Mucosa of rectum (tissue), 2 donors: ENCODE measurements around the gene EPN2.

Source experiments
- H3K27ac ChIP-seq, 2 donors: one replicate each; pipeline ENCODE4 v1.7.0; 2013; ENCODE audit warnings: inconsistent platforms in 2 of 2, low read depth in 2 of 2, low read length in 2 of 2
- H3K27me3 ChIP-seq, 2 donors: one replicate each; pipeline ENCODE4 v1.7.0; 2013; ENCODE audit warnings: low read length in 2 of 2; ENCODE audit not compliant: control insufficient read depth in 2 of 2, insufficient read depth in 2 of 2
- H3K36me3 ChIP-seq, 2 donors: one replicate each; pipeline ENCODE4 v1.7.0; 2013; ENCODE audit warnings: low read length in 2 of 2; ENCODE audit not compliant: control insufficient read depth in 2 of 2, insufficient read depth in 2 of 2
- H3K4me1 ChIP-seq, 2 donors: one replicate each; pipeline ENCODE4 v1.7.0; 2013; ENCODE audit warnings: low read length in 2 of 2, mild to moderate bottlenecking in 1 of 2; ENCODE audit not compliant: control insufficient read depth in 2 of 2, insufficient read depth in 2 of 2
- H3K4me3 ChIP-seq, 2 donors: one replicate each; pipeline ENCODE4 v1.7.0; 2013; ENCODE audit warnings: low read length in 2 of 2
- H3K9ac ChIP-seq, 2 donors: one replicate each; pipeline ENCODE4 v1.7.0; 2013; ENCODE audit warnings: low read length in 2 of 2, low read depth in 1 of 2, mild to moderate bottlenecking in 1 of 2
- H3K9me3 ChIP-seq, 2 donors: one replicate each; pipeline ENCODE4 v1.7.0; 2013; ENCODE audit warnings: low read length in 2 of 2; ENCODE audit not compliant: control insufficient read depth in 2 of 2
- donor health status: healthy.
- donor health status: Normal muscosa, but diverticular disease.

EPN2 gene

DNA sequence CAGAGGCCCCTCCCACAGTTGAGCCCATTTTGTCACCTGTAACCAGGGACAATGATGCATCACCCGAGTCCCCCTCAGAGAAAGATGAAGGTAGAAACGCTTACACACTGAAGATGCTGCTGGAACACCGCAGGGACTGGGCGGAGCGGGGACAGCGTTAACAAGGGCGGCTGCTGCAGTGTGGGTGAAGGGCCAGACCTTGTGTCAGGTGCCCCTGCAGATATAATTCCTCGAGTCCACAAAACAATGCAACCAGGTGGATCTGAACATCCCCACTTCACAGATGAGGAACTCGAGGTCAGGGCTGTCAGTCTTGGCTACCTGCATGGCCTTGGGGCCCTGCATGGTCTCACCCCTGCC lies 134.8 kb downstream of the EPN2 start:
- H3K27ac ChIP-seq, result no peak overlapping the region
- H3K4me1 ChIP-seq, result peaks cover 15 to 20% of the 10 kb centered on the region in 2 donors
- no peaks in the 10 kb centered on the region for H3K27me3 ChIP-seq
- H3K9me3 ChIP-seq, result no peaks in the 10 kb centered on the region
- H3K4me3 ChIP-seq, result no peak overlapping the region
- no peaks in the 10 kb centered on the region for H3K36me3 ChIP-seq
- no peak overlapping the region for H3K9ac ChIP-seq

DNA sequence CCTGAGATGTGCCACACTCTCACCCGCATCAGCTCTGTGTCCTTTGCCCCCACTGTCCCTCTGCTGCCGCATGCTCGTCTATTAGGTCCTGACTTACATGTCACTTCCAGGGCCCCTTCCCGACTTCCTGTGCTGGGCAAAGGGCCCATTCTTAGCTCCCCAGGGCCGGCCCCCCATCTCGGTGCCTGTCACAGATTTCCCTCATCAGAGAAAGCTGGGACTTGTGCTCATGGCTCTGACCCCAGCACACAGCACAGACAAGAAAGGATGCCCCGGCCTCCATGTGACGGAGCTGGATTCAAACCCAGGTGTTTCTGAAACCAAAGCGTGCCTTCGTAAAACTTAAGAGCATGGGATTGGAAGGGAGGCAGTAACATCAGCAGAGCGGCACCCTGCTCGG lies 135.3 kb downstream of the EPN2 start:
- peaks cover 19 to 23% of the 10 kb centered on the region in 2 donors for H3K4me1 ChIP-seq
- no peak overlapping the region for H3K4me3 ChIP-seq
- no peaks in the 10 kb centered on the region for H3K36me3 ChIP-seq
- no peaks in the 10 kb centered on the region for H3K9me3 ChIP-seq
- H3K27ac ChIP-seq, result no peak overlapping the region
- H3K27me3 ChIP-seq, result no peaks in the 10 kb centered on the region
- no peak overlapping the region for H3K9ac ChIP-seq

DNA sequence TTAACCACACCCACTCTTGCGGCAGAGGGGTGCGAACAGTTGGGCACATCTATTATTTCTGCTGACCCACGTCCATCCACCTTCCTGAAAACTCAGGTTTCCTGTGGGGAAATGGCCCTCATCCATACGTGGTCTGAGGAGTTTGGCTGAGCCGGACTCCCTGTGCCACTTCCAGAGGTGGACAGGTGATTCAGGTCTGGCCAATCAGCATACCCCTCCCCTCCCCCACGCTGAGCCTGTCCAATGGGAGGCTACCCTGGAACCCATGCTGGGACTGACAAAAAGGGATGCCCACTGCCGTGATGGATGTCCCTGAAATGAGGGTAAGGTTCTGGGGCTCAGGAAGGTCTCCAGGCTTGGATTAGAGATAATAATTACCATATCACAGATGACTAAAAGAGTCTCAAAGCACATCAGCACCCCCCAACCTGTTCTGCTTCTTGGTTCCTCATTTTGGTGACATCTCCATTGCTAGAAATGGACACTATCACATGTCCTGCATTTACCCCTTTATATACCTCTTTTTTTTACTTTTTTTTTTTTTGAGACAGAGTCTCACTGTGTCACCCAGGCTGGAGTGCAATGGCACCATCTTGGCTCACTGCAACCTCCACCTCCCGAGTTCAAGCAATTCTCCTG lies 135.8 kb downstream of the EPN2 start:
- Histone ChIP-seq H3K9ac (no peak overlapping the region), H3K36me3 (no peaks in the 10 kb centered on the region), H3K27ac (no peak overlapping the region), H3K4me3 (no peak overlapping the region), H3K9me3 (no peaks in the 10 kb centered on the region), H3K4me1 (peaks cover 19 to 23% of the 10 kb centered on the region in 2 donors), H3K27me3 (no peaks in the 10 kb centered on the region)

GRCh38 chr17:19374136-19374535 lies 137.0 kb downstream of the EPN2 start:
- Histone ChIP-seq H3K9ac (no peak overlapping the region), H3K4me3 (no peak overlapping the region), H3K27ac (no peak overlapping the region), H3K4me1 (peaks cover 20 to 24% of the 10 kb centered on the region in 2 donors), H3K36me3 (no peaks in the 10 kb centered on the region), H3K9me3 (no peaks in the 10 kb centered on the region), H3K27me3 (no peaks in the 10 kb centered on the region)

- peaks cover 12 to 14% of the 10 kb centered on the region in 2 donors for H3K36me3 ChIP-seq
- peaks cover 17 to 20% of the 10 kb centered on the region in 2 donors for H3K4me1 ChIP-seq
- H3K9ac ChIP-seq, result no peak overlapping the region
Measured at GRCh38 chr17:19375732-19376131, 138.6 kb downstream of the EPN2 start.

DNA sequence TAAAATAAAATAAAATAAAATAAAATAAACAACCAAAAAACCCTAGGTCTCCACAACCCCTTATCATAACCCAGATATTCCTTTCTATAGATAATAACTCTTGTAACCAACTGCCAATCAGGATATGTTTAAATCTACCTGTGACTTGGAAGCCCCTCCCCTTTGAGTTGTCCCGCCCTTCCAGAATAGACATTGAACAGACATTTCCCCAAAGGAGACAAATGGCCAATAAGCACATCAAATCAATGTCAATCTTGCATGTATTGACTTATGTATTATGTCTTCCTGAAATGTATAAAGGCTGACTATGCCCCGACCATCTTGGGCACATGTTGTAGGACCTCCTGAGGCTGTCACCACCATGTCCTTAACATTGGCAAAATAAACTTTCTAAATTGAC lies 139.6 kb downstream of the EPN2 start:
- peak overlapping the region; percentile 99 to 100 for H3K27ac ChIP-seq
- no peaks in the 10 kb centered on the region for H3K9me3 ChIP-seq
- peak overlapping the region; percentile 93 to 99 for H3K9ac ChIP-seq
- H3K27me3 ChIP-seq, result no peaks in the 10 kb centered on the region
- peaks cover 17 to 20% of the 10 kb centered on the region in 2 donors for H3K4me1 ChIP-seq
- H3K4me3 ChIP-seq, result peak overlapping the region; percentile 90 to 95
- peaks cover 21 to 22% of the 10 kb centered on the region in 2 donors for H3K36me3 ChIP-seq

More at GRCh38 chr17:19375732-19376131, 138.6 kb downstream of the EPN2 start:
- H3K27me3 ChIP-seq, result no peaks in the 10 kb centered on the region
- no peaks in the 10 kb centered on the region for H3K9me3 ChIP-seq
- H3K27ac ChIP-seq, result no peak overlapping the region
- no peak overlapping the region for H3K4me3 ChIP-seq

DNA sequence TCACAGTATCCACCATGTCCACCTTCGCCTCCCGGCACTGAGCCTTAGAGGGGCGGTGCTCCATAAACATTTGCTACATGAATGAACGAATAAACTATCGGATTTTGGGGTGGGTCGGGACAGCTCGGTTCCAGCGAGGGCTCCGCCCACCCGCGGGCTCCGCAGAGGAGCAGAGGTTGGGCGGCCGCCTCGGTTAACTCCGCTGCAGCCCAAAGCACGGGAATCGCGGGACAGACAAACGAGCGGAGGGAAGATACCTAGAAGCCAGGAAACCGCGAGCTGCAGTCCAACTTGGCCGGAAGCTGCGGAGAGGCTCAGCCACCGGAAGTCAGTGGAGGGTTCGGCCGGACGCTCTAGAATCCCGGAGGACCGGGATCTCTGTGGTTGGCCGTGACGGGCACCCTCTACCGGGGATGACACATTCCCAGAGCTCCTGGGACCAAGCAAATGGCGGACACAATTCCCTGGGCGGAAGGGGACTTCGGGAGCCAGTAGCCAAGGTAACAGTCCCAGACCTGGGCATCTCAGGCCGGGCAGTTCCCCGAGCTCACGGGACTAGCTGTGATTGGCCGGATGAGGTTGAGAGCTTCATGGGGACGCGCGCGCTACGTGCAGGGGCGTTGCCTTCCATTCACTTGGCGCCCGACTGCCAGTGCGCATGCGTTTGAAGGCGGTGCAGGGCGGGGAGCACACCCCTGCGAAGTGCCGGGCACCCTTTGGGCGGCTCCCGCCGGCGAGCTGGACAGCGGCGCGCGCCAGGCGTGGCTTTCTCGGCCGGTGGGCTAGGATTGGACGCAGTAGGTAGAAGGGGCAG lies 140.6 kb downstream of the EPN2 start:
- H3K9ac ChIP-seq, result peak overlapping the region; percentile 93 to 99
- H3K9me3 ChIP-seq, result no peaks in the 10 kb centered on the region
- peak overlapping the region; percentile 99 to 100 for H3K27ac ChIP-seq
- peaks cover 28% of the 10 kb centered on the region in 2 donors for H3K36me3 ChIP-seq
- peak overlapping the region; percentile 90 to 95 for H3K4me3 ChIP-seq
- H3K27me3 ChIP-seq, result no peaks in the 10 kb centered on the region
- peaks cover 20 to 21% of the 10 kb centered on the region in 2 donors for H3K4me1 ChIP-seq

- H3K4me1 ChIP-seq, result peaks cover 23 to 24% of the 10 kb centered on the region in 2 donors
- peak within 1 kb of the TSS; percentile 99 to 100 for H3K27ac ChIP-seq
- H3K9me3 ChIP-seq, result no peaks in the 10 kb centered on the region
- H3K4me3 ChIP-seq, result peak within 1 kb of the TSS; percentile 90 to 95
- no peaks in the 10 kb centered on the region for H3K27me3 ChIP-seq
- H3K9ac ChIP-seq, result peak within 1 kb of the TSS; percentile 93 to 99
- peaks cover 35 to 36% of the 10 kb centered on the region in 2 donors for H3K36me3 ChIP-seq
Measured at GRCh38 chr17:19378416-19379360, 141.5 kb downstream of the EPN2 start, which contains the start of gene MAPK7. MAPK7 (plus strand) TSS chr17:19378498; CDS start chr17:19378901, 403 bp downstream.

DNA sequence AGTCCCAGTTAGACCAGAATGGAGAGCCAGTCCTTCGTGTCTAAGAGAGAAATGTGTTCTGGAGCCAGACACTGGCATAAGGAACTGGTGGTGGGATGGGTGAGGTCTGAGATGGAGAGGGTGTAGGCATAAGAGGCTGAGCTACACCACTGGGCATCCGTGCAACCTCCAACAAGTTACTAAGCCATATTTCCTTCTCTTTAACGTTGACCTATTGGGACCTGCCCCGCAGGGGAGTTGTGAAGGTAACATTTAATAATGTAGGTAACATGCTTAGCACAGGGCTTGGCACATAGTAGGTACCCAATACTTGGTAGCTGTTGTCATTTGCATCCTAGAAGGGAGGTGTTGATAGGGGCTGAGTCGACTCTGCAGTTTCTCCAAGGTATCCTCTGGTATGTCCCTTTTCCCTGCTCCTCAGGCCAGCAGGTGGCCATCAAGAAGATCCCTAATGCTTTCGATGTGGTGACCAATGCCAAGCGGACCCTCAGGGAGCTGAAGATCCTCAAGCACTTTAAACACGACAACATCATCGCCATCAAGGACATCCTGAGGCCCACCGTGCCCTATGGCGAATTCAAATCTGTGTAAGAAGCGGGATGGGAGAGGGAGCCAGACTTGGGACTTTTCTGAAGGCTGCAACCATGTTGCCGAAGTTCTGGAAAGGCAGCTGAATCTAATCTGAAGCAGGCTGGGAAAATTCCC lies 142.3 kb downstream of the EPN2 start:
- H3K4me1 ChIP-seq, result peaks cover 31 to 32% of the 10 kb centered on the region in 2 donors
- peak overlapping the region; percentile 9 to 93 for H3K9ac ChIP-seq
- H3K9me3 ChIP-seq, result no peaks in the 10 kb centered on the region
- H3K27ac ChIP-seq, result peak overlapping the region; percentile 99 to 100
- peaks cover 37 to 40% of the 10 kb centered on the region in 2 donors for H3K36me3 ChIP-seq
- H3K27me3 ChIP-seq, result no peaks in the 10 kb centered on the region
- H3K4me3 ChIP-seq, result peak overlapping the region; percentile 82 to 95
